HG03280 (cell line): ENCODE measurements around the gene MYO3A.

Source experiments
- ATAC-seq: cut with Tn5 transposase; IDR thresholded peaks from one replicate; pipeline ENCODE4 v1.9.1; 2021; ENCODE audit warnings: mild to moderate bottlenecking, moderate library complexity; ENCODE audit not compliant: unreplicated experiment

Gene MYO3A

GRCh38 chr10:25933653-25934608, at the start of gene MYO3A:
MYO3A (plus strand) TSS chr10:25934229; CDS start chr10:25952111, 17,882 bp downstream.
- no peak for ATAC-seq

GRCh38 chr10:25888627-25889026, 45.4 kb upstream of the MYO3A start:
- no peak for ATAC-seq

- no peak for ATAC-seq
These were observed 43.0 kb upstream of the MYO3A start for GRCh38 chr10:25890995-25891394.

- no peak for ATAC-seq
These were observed 38.2 kb upstream of the MYO3A start for GRCh38 chr10:25895856-25896255.

- no peak for ATAC-seq
These were observed 37.6 kb upstream of the MYO3A start for GRCh38 chr10:25896421-25896820.

GRCh38 chr10:25899304-25899703, 34.7 kb upstream of the MYO3A start:
- ATAC-seq: no peak

GRCh38 chr10:25901199-25901598, 32.8 kb upstream of the MYO3A start:
- ATAC-seq: peak; percentile 45

GRCh38 chr10:25902002-25902401, 32.0 kb upstream of the MYO3A start:
- no peak for ATAC-seq

- ATAC-seq: no peak
These were observed 26.8 kb upstream of the MYO3A start for GRCh38 chr10:25907261-25907660.

GRCh38 chr10:25912866-25913265, 21.2 kb upstream of the MYO3A start:
- no peak for ATAC-seq

- no peak for ATAC-seq
These were observed 19.3 kb upstream of the MYO3A start for GRCh38 chr10:25914776-25915175.

- peak; percentile 65 for ATAC-seq
These were observed 651 bp downstream of the MYO3A start for GRCh38 chr10:25934621-25935139.

- ATAC-seq: no peak
These were observed 4.4 kb downstream of the MYO3A start for GRCh38 chr10:25938405-25938804.

GRCh38 chr10:25944771-25945170, 10.7 kb downstream of the MYO3A start:
- ATAC-seq: no peak

GRCh38 chr10:25952857-25953256, 18.8 kb downstream of the MYO3A start:
- peak; percentile 74 for ATAC-seq

GRCh38 chr10:25954851-25955250, 20.8 kb downstream of the MYO3A start:
- ATAC-seq: no peak

GRCh38 chr10:25959540-25960232, 25.7 kb downstream of the MYO3A start:
- no peak for ATAC-seq

GRCh38 chr10:25965584-25965983, 31.6 kb downstream of the MYO3A start:
- no peak for ATAC-seq

GRCh38 chr10:25966844-25967243, 32.8 kb downstream of the MYO3A start:
- ATAC-seq: no peak

GRCh38 chr10:25972631-25973030, 38.6 kb downstream of the MYO3A start:
- no peak for ATAC-seq

- no peak for ATAC-seq
These were observed 40.9 kb downstream of the MYO3A start for GRCh38 chr10:25974897-25975459.
